ENCODE measurements around the gene METAP1.

DNA sequence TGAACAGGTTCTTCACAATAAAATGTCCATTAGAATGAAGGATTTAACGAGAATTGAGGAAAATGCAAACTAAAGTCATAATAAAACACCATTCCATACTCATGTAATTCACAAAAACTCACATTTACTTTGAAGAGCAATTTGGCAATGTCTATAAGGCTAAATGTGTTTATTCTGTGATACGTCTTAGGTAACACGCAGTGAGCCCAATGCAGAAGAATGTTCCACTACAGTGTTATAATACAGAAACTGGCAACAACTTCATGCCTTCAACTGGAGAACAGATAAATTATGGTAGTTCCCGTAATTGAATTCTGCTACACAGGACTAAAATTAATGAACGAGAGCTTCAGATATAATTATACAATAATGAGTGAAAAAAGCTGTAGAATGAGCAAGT lies 75.6 kb downstream of the METAP1 start:
- no peak for TF ChIP-seq CTCF (IDR thresholded peaks at IDR 0.05; ENCODE audit: borderline replicate concordance, extremely low read depth, low read length, poor library complexity, severe bottlenecking)
- TF ChIP-seq EZH2 (IDR thresholded peaks at IDR 0.05; ENCODE audit: borderline replicate concordance, low read depth, low read length, severe bottlenecking), result no peak
